Measurements from ENCODE around the gene STRIP2.
"Not testable (repeated sequence)": the region's sequence is repeated elsewhere in the genome, so short reads cannot be mapped to it uniquely, and the experiment has no call there.

Gene STRIP2

GRCh38 chr7:129457101-129457500, 22.9 kb downstream of the STRIP2 start:
- no peaks in the 10 kb centered on the region for H3K27me3 Mint-ChIP-seq
- no peak overlapping the region for H3K27ac Mint-ChIP-seq
- no peak overlapping the region for H3K4me3 Mint-ChIP-seq
- no peaks in the 10 kb centered on the region for H3K4me1 Mint-ChIP-seq (ENCODE audit: low read depth)
- H3K36me3 Mint-ChIP-seq (ENCODE audit: low read depth) = peaks cover 41% of the 10 kb centered on the region
- no peaks in the 10 kb centered on the region for H3K9me3 Mint-ChIP-seq

GRCh38 chr7:129458171-129458570, 23.9 kb downstream of the STRIP2 start:
- no peak overlapping the region for H3K27ac Mint-ChIP-seq
- H3K36me3 Mint-ChIP-seq (ENCODE audit: low read depth) = peaks cover 35% of the 10 kb centered on the region
- no peaks in the 10 kb centered on the region for H3K9me3 Mint-ChIP-seq
- H3K27me3 Mint-ChIP-seq = no peaks in the 10 kb centered on the region
- H3K4me3 Mint-ChIP-seq = no peak overlapping the region
- no peaks in the 10 kb centered on the region for H3K4me1 Mint-ChIP-seq (ENCODE audit: low read depth)

GRCh38 chr7:129461809-129462208, 27.6 kb downstream of the STRIP2 start:
- Mint-ChIP-seq H3K27me3 (no peaks in the 10 kb centered on the region), H3K9me3 (no peaks in the 10 kb centered on the region), H3K4me3 (no peak overlapping the region), H3K36me3 (ENCODE audit: low read depth) (peaks cover 22% of the 10 kb centered on the region), H3K27ac (no peak overlapping the region), H3K4me1 (ENCODE audit: low read depth) (no peaks in the 10 kb centered on the region)

GRCh38 chr7:129462420-129462819, 28.2 kb downstream of the STRIP2 start:
- Mint-ChIP-seq H3K4me3 (no peak overlapping the region), H3K27ac (no peak overlapping the region), H3K4me1 (ENCODE audit: low read depth) (no peaks in the 10 kb centered on the region), H3K36me3 (ENCODE audit: low read depth) (peaks cover 24% of the 10 kb centered on the region), H3K27me3 (no peaks in the 10 kb centered on the region), H3K9me3 (no peaks in the 10 kb centered on the region)

- Mint-ChIP-seq H3K4me1 (ENCODE audit: low read depth) (no peaks in the 10 kb centered on the region), H3K27me3 (no peaks in the 10 kb centered on the region), H3K9me3 (no peaks in the 10 kb centered on the region), H3K27ac (no peak overlapping the region), H3K36me3 (ENCODE audit: low read depth) (peaks cover 30% of the 10 kb centered on the region), H3K4me3 (no peak overlapping the region)
These were observed 30.0 kb downstream of the STRIP2 start for GRCh38 chr7:129464194-129464593.

GRCh38 chr7:129465080-129465479, 30.8 kb downstream of the STRIP2 start:
- Mint-ChIP-seq H3K27ac (no peak overlapping the region), H3K4me1 (ENCODE audit: low read depth) (no peaks in the 10 kb centered on the region), H3K4me3 (no peak overlapping the region), H3K27me3 (no peaks in the 10 kb centered on the region), H3K9me3 (no peaks in the 10 kb centered on the region), H3K36me3 (ENCODE audit: low read depth) (peaks cover 33% of the 10 kb centered on the region)

- H3K4me3 Mint-ChIP-seq = no peak overlapping the region
- peaks cover 42% of the 10 kb centered on the region for H3K36me3 Mint-ChIP-seq (ENCODE audit: low read depth)
- no peaks in the 10 kb centered on the region for H3K9me3 Mint-ChIP-seq
- H3K27me3 Mint-ChIP-seq = no peaks in the 10 kb centered on the region
- no peak overlapping the region for H3K27ac Mint-ChIP-seq
- H3K4me1 Mint-ChIP-seq (ENCODE audit: low read depth) = peaks cover 13% of the 10 kb centered on the region
These were observed 32.6 kb downstream of the STRIP2 start for GRCh38 chr7:129466796-129467195.

GRCh38 chr7:129468087-129468486, 33.9 kb downstream of the STRIP2 start:
- Mint-ChIP-seq H3K27me3 (no peaks in the 10 kb centered on the region), H3K4me3 (no peak overlapping the region), H3K27ac (no peak overlapping the region), H3K9me3 (no peaks in the 10 kb centered on the region), H3K36me3 (ENCODE audit: low read depth) (peaks cover 41% of the 10 kb centered on the region), H3K4me1 (ENCODE audit: low read depth) (peaks cover 16% of the 10 kb centered on the region)

- Mint-ChIP-seq H3K9me3 (no peaks in the 10 kb centered on the region), H3K27ac (no peak overlapping the region), H3K4me3 (no peak overlapping the region), H3K4me1 (ENCODE audit: low read depth) (peaks cover 16% of the 10 kb centered on the region), H3K27me3 (no peaks in the 10 kb centered on the region), H3K36me3 (ENCODE audit: low read depth) (peaks cover 38% of the 10 kb centered on the region)
These were observed 34.3 kb downstream of the STRIP2 start for GRCh38 chr7:129468547-129468946.

GRCh38 chr7:129469930-129470329, 35.7 kb downstream of the STRIP2 start:
- no peaks in the 10 kb centered on the region for H3K9me3 Mint-ChIP-seq
- H3K36me3 Mint-ChIP-seq (ENCODE audit: low read depth) = peaks cover 35% of the 10 kb centered on the region
- no peaks in the 10 kb centered on the region for H3K27me3 Mint-ChIP-seq
- peaks cover 16% of the 10 kb centered on the region for H3K4me1 Mint-ChIP-seq (ENCODE audit: low read depth)
- no peak overlapping the region for H3K27ac Mint-ChIP-seq
- no peak overlapping the region for H3K4me3 Mint-ChIP-seq

GRCh38 chr7:129470411-129470810, 36.2 kb downstream of the STRIP2 start:
- no peak overlapping the region for H3K4me3 Mint-ChIP-seq
- H3K36me3 Mint-ChIP-seq (ENCODE audit: low read depth) = peaks cover 35% of the 10 kb centered on the region
- H3K9me3 Mint-ChIP-seq = no peaks in the 10 kb centered on the region
- no peaks in the 10 kb centered on the region for H3K27me3 Mint-ChIP-seq
- peaks cover 16% of the 10 kb centered on the region for H3K4me1 Mint-ChIP-seq (ENCODE audit: low read depth)
- H3K27ac Mint-ChIP-seq = no peak overlapping the region

- Mint-ChIP-seq H3K9me3 (no peaks in the 10 kb centered on the region), H3K27ac (no peak overlapping the region), H3K36me3 (ENCODE audit: low read depth) (peaks cover 30% of the 10 kb centered on the region), H3K27me3 (no peaks in the 10 kb centered on the region), H3K4me3 (no peak overlapping the region), H3K4me1 (ENCODE audit: low read depth) (peaks cover 16% of the 10 kb centered on the region)
These were observed 37.2 kb downstream of the STRIP2 start for GRCh38 chr7:129471402-129471827.

- H3K27ac Mint-ChIP-seq, H3K4me3 Mint-ChIP-seq, H3K9me3 Mint-ChIP-seq, H3K27me3 Mint-ChIP-seq: not testable (repeated sequence)
- Mint-ChIP-seq H3K36me3 (ENCODE audit: low read depth) (peaks cover 30% of the 10 kb centered on the region), H3K4me1 (ENCODE audit: low read depth) (peaks cover 12% of the 10 kb centered on the region)
These were observed 41.7 kb downstream of the STRIP2 start for GRCh38 chr7:129475931-129476330.

GRCh38 chr7:129476398-129476797, 42.2 kb downstream of the STRIP2 start:
- not testable (repeated sequence) for H3K4me3 Mint-ChIP-seq; H3K4me1 Mint-ChIP-seq (ENCODE audit: low read depth); H3K9me3 Mint-ChIP-seq; H3K27me3 Mint-ChIP-seq; H3K27ac Mint-ChIP-seq
- peaks cover 26% of the 10 kb centered on the region for H3K36me3 Mint-ChIP-seq (ENCODE audit: low read depth)

GRCh38 chr7:129479831-129480230, 45.6 kb downstream of the STRIP2 start:
- Mint-ChIP-seq H3K27me3 (no peaks in the 10 kb centered on the region), H3K9me3 (no peaks in the 10 kb centered on the region), H3K4me3 (no peak overlapping the region), H3K4me1 (ENCODE audit: low read depth) (no peaks in the 10 kb centered on the region), H3K27ac (no peak overlapping the region), H3K36me3 (ENCODE audit: low read depth) (peaks cover 39% of the 10 kb centered on the region)

- H3K4me3 Mint-ChIP-seq = no peak overlapping the region
- peaks cover 33% of the 10 kb centered on the region for H3K36me3 Mint-ChIP-seq (ENCODE audit: low read depth)
- H3K27me3 Mint-ChIP-seq = no peaks in the 10 kb centered on the region
- H3K9me3 Mint-ChIP-seq = no peaks in the 10 kb centered on the region
- no peak overlapping the region for H3K27ac Mint-ChIP-seq
- H3K4me1 Mint-ChIP-seq (ENCODE audit: low read depth) = no peaks in the 10 kb centered on the region
These were observed 46.6 kb downstream of the STRIP2 start for GRCh38 chr7:129480674-129481363.
